Activated naive CD4-positive, alpha-beta T cell treated with anti-CD3 and anti-CD28 coated beads, Interleukin-2, amount 50 U/mL, for 24 hours (primary cell): Measurements from ENCODE around the gene HSBP1L1.
"Not testable (repeated sequence)": the region's sequence is repeated elsewhere in the genome, so short reads cannot be mapped to it uniquely, and the experiment has no call there.

Experiments used
- H3K27ac Mint-ChIP-seq: one replicate; pipeline ENCODE4 v1.8.0; 2021; ENCODE audit warnings: mild to moderate bottlenecking, mixed read lengths
- H3K27me3 Mint-ChIP-seq: one replicate; pipeline ENCODE4 v1.8.0; 2021; ENCODE audit warnings: mixed read lengths
- H3K36me3 Mint-ChIP-seq: one replicate; pipeline ENCODE4 v1.8.0; 2021; ENCODE audit warnings: mixed read lengths
- H3K4me1 Mint-ChIP-seq: one replicate; pipeline ENCODE4 v1.8.0; 2021; ENCODE audit warnings: mixed read lengths
- H3K4me3 Mint-ChIP-seq: one replicate; pipeline ENCODE4 v1.8.0; 2021; ENCODE audit warnings: mild to moderate bottlenecking, mixed read lengths
- H3K9me3 Mint-ChIP-seq: one replicate; pipeline ENCODE4 v1.8.0; 2021; ENCODE audit warnings: mixed read lengths

The HSBP1L1 gene

DNA sequence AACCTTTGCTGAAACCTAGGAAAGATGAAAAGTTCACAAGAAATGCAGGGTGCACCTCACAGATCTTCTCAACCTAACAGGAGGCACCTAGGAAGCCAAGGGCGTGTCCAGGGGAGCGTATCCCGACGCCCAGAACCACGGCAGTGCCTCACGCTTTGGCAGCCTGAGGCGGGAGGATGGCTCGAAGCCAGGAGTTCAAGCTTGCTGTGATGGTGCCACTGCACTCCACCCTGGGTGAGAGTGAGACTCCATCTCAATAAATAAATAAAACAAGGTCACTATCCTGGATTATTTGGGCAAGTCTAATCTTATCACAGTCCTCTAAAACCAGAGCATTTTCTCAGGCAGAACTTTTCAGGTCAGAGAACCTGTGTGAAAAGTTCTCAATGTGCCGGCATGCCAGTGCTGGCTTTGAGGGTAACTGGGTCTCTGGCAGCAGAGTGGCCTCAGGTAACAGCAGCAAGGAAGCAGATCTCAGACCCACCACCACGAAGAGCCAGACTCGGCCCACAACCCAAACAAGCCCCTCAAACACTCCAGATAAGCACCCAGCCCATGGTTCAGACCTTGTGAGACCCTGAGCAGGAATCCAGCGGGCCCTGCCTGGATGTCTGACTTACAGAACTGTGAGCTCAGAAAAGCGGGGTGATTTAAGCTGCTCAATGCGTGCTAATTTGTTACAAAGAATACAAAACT, 11.7 kb downstream of the HSBP1L1 start:
- Mint-ChIP-seq H3K9me3 (no peaks in the 10 kb centered on the region), H3K27me3 (no peaks in the 10 kb centered on the region), H3K4me1 (peaks cover 36% of the 10 kb centered on the region), H3K27ac (no peak overlapping the region), H3K36me3 (peaks cover 16% of the 10 kb centered on the region), H3K4me3 (no peak overlapping the region)

DNA sequence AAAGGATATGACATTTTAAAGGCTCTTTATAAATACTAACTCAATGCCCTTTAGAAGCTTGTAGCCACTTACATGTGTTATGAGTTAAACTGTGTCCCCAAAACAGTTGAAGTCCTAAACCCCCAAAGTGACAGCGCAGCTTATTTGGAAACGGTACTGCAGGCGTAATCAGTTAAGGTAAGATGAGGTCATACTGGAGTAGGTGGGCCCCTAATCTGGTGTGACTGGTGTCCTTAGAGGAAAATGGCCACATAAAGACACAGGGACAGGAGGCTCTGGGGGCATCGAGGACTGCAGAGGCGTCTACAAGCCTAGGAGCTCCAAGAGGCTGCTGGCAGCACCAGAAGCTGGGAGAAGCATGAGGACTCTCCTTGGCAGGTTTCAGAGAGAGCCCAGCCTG, 15.4 kb downstream of the HSBP1L1 start:
- Mint-ChIP-seq H3K27ac (no peak overlapping the region), H3K4me3 (no peak overlapping the region), H3K4me1 (peaks cover 68% of the 10 kb centered on the region), H3K27me3 (no peaks in the 10 kb centered on the region), H3K9me3 (no peaks in the 10 kb centered on the region), H3K36me3 (peaks cover 9% of the 10 kb centered on the region)

DNA sequence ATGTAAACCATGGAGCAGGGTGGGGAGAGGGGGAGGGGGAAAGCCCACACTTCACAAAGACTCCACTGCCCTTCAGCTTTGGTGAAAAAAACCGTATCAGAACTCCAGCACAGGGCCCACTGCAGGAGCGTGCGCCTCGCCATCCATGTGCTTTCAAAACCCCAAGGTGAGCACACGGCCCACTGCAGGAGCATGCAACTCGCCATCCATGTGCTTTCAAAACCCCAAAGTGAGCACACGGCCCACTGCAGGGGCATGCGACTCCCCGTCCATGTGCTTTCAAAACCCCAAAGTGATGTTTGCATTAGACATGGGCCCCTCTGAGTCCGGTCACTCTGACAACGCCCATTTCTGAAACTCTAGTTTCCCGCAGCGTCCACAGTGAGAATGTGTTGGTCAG, 16.1 kb downstream of the HSBP1L1 start:
- Mint-ChIP-seq H3K36me3 (peaks cover 7% of the 10 kb centered on the region), H3K4me1 (peaks cover 73% of the 10 kb centered on the region), H3K4me3 (no peak overlapping the region), H3K27ac (no peak overlapping the region), H3K9me3 (no peaks in the 10 kb centered on the region), H3K27me3 (no peaks in the 10 kb centered on the region)

DNA sequence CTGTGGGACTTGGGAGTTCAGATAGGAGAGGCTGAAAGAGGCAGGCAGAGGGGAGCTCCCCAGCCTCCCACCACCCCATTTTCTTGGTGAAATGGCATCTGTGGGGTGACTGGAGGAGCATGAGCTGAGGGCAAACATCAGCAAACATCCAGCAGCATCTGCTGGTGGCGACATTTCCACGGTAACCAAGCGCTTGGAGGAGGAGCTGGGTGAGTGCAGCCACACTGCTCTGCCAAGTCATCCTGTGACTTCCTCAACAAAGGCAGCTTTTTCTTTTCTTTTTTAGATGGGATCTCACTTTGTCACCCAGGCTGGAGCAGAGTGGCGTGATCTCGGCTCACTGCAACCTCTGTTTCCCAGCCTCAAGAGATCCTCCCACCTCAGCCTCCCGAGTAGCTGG, 18.3 kb downstream of the HSBP1L1 start:
- H3K27ac Mint-ChIP-seq, result peak overlapping the region; percentile 92
- no peaks in the 10 kb centered on the region for H3K27me3 Mint-ChIP-seq
- H3K4me1 Mint-ChIP-seq, result peaks cover 83% of the 10 kb centered on the region
- peak overlapping the region; percentile 77 for H3K4me3 Mint-ChIP-seq
- peaks cover 10% of the 10 kb centered on the region for H3K36me3 Mint-ChIP-seq
- H3K9me3 Mint-ChIP-seq, result no peaks in the 10 kb centered on the region

DNA sequence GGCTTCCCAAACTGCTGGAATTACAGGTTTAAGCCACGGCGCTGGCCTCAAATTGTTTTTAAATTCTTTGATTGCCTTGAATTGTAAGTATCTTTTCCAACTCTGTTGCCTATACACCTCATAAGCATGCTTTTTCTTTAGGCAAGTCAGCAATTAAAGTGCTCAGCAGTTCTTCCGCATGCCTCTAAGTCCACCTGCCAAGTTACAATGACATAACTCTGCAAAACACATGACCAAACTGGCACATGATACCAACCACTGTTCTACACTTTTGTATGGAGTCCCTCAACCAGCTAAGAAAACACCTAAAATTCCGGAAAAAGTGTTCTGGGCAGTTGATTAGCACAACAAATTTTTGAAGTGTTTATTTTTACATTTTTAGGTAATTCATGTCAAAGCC, 18.8 kb downstream of the HSBP1L1 start:
- Mint-ChIP-seq H3K4me1 (peaks cover 79% of the 10 kb centered on the region), H3K4me3 (no peak overlapping the region), H3K27ac (no peak overlapping the region), H3K36me3 (peaks cover 9% of the 10 kb centered on the region), H3K27me3 (no peaks in the 10 kb centered on the region), H3K9me3 (no peaks in the 10 kb centered on the region)

DNA sequence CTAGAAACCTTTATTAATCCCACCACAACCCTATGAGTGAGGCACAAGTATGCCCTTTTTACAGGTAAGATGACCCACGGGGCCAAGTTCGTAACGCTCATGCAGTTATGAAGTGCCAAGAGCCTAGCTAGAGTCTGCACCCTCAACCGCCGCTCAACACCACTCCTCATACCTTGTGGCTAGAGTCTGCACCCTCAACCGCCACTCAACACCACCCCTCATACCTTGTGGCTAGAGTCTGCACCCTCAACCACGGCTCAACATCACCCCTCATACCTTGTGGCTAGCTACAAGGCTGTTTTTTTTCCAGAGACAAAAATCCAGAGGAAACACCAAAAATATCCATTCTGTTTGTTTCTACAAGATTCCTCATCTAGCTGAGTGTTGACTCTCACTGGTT, 19.4 kb downstream of the HSBP1L1 start:
- Mint-ChIP-seq H3K27ac (peak overlapping the region; percentile 47), H3K4me3 (peak overlapping the region; percentile 24), H3K9me3 (no peaks in the 10 kb centered on the region), H3K36me3 (peaks cover 9% of the 10 kb centered on the region), H3K27me3 (no peaks in the 10 kb centered on the region), H3K4me1 (peaks cover 78% of the 10 kb centered on the region)

DNA sequence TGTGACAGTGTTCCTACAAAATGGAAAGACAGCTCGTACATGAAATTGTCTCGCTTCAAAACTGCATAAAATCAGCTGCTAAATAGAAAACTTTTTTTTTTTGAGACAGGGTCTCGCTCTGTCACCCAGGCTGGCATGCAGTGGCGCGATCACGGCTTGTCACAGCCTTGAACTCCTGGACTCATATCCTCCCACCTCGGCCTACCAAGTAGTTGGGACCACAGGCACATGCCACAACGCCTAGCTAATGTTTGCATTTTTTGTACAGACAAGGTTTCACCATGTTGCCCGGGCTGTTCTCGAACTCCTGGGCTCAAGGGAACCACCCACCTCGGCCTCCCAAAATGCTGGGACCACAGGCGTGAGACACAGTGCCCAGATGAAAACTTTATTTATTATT, 20.7 kb downstream of the HSBP1L1 start:
- H3K27ac Mint-ChIP-seq, result no peak overlapping the region
- peaks cover 4% of the 10 kb centered on the region for H3K36me3 Mint-ChIP-seq
- no peaks in the 10 kb centered on the region for H3K27me3 Mint-ChIP-seq
- H3K4me3 Mint-ChIP-seq, result peak overlapping the region; percentile 69
- H3K9me3 Mint-ChIP-seq, result no peaks in the 10 kb centered on the region
- peaks cover 69% of the 10 kb centered on the region for H3K4me1 Mint-ChIP-seq

DNA sequence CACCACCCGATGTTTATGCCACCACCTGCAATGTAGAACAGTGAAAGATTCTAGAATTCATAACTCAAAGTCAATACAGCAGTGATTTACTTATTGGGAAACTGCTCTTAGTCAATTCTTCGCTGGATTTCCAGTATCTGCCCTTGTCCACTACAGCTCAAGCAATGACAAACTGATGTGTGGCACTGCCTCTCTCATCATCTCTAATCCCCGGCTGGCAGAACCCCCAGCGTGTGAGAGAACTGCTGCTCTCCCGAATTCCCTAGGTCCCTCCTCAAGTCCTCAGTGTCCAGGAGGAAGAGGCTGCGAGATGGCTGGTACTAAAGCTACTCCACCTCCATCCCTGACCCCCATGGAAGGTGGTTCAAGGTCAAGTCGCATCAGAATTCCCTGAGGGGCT, 22.3 kb downstream of the HSBP1L1 start:
- H3K9me3 Mint-ChIP-seq, result no peaks in the 10 kb centered on the region
- peaks cover 4% of the 10 kb centered on the region for H3K36me3 Mint-ChIP-seq
- H3K4me3 Mint-ChIP-seq, result peak overlapping the region; percentile 97
- no peaks in the 10 kb centered on the region for H3K27me3 Mint-ChIP-seq
- H3K4me1 Mint-ChIP-seq, result peaks cover 57% of the 10 kb centered on the region
- H3K27ac Mint-ChIP-seq, result peak overlapping the region; percentile 93

DNA sequence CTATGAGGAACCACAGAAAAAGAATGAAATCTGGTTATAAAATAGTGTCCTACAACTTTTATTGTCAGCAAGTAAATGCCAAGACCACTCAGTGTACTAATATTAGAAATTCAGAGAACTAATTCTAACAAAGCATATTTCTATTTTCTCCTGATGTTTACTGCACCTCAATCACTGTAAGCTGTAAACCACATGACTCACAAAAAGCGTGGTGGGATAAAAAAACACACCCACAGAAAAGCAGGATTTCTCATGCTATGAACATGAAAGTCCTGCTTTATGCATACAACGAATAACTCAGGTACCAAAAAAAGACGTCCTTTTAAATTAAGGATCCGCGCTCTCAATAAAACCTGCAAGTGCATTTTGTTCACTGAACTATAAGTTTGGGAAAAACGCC, 23.1 kb downstream of the HSBP1L1 start:
- Mint-ChIP-seq H3K27me3 (no peaks in the 10 kb centered on the region), H3K4me3 (peak overlapping the region; percentile 97), H3K9me3 (no peaks in the 10 kb centered on the region), H3K36me3 (peaks cover 4% of the 10 kb centered on the region), H3K4me1 (peaks cover 48% of the 10 kb centered on the region), H3K27ac (peak overlapping the region; percentile 93)

DNA sequence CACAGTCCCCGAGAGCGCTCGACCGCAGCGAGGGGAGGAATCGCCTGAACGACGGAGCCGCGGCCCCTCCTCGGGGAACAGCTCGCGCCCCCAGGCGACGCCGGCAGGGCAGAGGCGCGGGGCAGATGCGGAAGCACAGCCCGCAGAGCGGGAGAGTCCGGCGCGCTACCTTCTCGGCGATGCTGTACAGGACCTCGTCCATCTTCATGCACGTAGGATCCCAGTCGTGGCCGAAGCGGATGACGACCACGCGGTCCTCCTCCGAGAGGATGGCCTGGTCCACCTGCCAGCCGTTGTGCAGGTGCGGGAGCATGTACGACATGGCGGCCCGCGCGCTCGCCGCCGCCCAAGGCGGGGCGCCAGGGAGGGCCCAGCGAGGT, 23.6 kb downstream of the HSBP1L1 start:
- Mint-ChIP-seq H3K36me3 (peaks cover 4% of the 10 kb centered on the region), H3K27ac (peak overlapping the region; percentile 93), H3K4me1 (peaks cover 46% of the 10 kb centered on the region), H3K4me3 (peak overlapping the region; percentile 97), H3K9me3 (no peaks in the 10 kb centered on the region), H3K27me3 (no peaks in the 10 kb centered on the region)

DNA sequence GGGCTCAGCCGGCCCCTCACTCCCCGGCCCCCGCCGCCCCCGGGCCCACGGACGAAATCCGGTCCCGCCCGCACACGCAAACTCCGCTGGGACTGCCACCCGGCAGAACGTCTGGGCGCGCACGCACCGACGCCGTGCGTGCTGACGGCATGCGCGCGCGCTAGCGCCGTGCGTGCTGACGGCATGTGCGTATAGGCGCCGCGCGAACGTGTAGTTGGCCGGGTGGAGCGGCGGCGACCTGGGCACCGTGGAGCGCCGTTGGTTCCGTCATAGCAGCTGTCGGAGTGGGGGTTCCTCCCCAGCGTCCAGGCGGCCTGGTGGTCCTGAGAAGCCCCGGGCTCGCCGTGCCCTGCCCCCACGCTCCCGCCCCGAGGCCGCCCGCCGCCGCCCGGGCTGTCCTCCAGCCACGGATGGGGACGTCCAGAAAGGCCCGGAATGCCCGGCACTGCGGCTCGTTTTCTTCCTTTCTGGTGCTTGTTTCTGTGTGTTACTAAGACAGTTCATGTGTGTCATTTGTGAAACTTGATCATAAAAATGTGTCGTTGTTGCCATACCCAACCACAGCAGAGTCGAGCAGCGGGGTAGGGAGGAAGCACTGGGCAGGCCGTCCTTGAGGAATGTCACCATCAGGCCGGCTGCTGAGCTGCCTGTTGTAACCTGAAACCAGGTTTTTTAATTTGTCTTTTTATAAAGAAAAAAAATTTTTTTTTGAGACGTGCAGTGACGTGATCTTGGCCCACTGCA, 24.2 kb downstream of the HSBP1L1 start, which contains the start of gene TXNL4A:
TXNL4A (minus strand) TSS at position 113 of the 744 bp plus-strand sequence. CDS start 171 bp downstream, outside the sequence.
- Mint-ChIP-seq H3K27ac (peak within 1 kb of the TSS; percentile 93), H3K9me3 (no peaks in the 10 kb centered on the region), H3K4me1 (peaks cover 40% of the 10 kb centered on the region), H3K36me3 (peaks cover 4% of the 10 kb centered on the region), H3K4me3 (peak within 1 kb of the TSS; percentile 97), H3K27me3 (no peaks in the 10 kb centered on the region)

DNA sequence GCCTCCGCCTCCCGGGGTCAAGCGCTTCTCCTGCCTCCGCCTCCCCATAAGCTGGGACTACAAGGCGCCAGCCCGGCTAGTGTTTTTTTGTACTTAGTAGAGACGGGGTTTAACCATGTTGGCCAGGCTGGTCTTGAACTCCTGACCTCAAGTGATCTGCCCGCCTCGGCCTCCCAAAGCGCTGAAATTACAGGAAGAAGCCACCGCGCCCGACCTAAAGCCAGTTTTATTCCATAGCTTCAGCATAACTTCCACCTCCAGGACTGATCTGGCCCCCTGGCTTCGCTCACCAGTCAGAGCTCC, 24.7 kb downstream of the HSBP1L1 start:
- peak overlapping the region; percentile 93 for H3K4me3 Mint-ChIP-seq
- H3K4me1 Mint-ChIP-seq, result peaks cover 35% of the 10 kb centered on the region
- H3K27me3 Mint-ChIP-seq, result no peaks in the 10 kb centered on the region
- peak overlapping the region; percentile 93 for H3K27ac Mint-ChIP-seq
- H3K36me3 Mint-ChIP-seq, result peaks cover 4% of the 10 kb centered on the region
- no peaks in the 10 kb centered on the region for H3K9me3 Mint-ChIP-seq

DNA sequence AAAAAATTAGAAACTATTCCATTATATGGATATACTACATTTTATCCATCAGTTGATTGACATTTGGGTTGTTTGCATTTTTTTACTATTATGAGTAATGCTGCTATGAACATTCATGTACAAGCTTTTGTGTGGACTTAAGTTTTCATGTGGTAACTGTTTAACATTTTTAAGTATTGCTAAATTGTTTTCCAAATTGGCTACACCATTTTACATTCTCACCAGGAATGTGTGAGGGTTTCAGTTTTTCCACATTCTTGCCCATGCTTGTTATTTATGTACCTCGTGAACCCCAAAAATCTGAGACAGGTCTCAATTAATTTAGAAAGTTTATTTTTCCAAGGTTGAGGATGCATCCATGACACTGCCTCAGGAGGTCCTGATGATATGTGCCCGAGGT, 27.1 kb downstream of the HSBP1L1 start:
- Mint-ChIP-seq H3K4me3 (no peak overlapping the region), H3K4me1 (peaks cover 16% of the 10 kb centered on the region), H3K9me3 (no peaks in the 10 kb centered on the region), H3K27me3 (no peaks in the 10 kb centered on the region), H3K27ac (no peak overlapping the region), H3K36me3 (peaks cover 4% of the 10 kb centered on the region)

DNA sequence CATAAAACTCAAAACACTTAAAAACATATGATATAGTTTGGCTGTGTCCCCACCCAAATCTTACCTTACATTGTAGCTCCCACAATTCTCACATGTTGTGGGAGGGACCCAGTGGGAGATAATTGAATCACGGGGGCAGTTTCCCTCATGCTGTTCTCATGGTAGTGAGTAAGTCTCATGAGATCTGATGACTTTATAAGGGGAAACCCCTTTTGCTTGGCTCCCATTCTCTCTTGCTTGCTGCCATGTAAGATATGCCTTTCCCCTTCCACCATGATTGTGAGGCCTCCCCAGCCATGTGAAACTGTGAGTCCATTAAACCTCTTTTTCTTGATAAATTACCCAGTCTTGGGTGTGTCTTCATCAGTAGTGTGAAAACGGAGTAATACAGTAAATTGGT, 35.3 kb downstream of the HSBP1L1 start:
- not testable (repeated sequence) for H3K9me3 Mint-ChIP-seq, H3K36me3 Mint-ChIP-seq, H3K4me3 Mint-ChIP-seq, H3K27ac Mint-ChIP-seq, H3K4me1 Mint-ChIP-seq, H3K27me3 Mint-ChIP-seq

DNA sequence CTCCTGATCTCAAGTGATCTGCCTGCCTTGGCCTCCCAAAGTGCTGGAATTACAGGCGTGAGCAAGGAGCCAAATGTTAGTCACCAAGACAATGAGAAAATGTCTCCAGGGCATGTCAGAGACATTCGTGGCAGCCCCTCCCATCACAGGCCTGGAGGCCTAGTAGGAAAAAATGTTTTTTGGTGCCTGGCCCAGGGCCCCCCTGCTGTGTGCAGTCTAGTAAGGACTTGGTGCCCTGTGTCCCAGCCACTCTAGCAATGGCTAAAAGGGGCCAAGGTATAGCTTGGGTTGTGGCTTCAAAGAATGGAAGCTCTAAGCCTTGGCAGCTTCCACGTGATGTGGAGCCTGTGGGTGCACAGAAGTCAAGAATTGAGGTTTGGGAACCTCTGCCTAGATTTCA, 36.4 kb downstream of the HSBP1L1 start:
- H3K9me3 Mint-ChIP-seq, result no peaks in the 10 kb centered on the region
- H3K27ac Mint-ChIP-seq, result no peak overlapping the region
- H3K4me1 Mint-ChIP-seq, result no peaks in the 10 kb centered on the region
- peaks cover 1% of the 10 kb centered on the region for H3K36me3 Mint-ChIP-seq
- H3K4me3 Mint-ChIP-seq, result no peak overlapping the region
- H3K27me3 Mint-ChIP-seq, result no peaks in the 10 kb centered on the region

DNA sequence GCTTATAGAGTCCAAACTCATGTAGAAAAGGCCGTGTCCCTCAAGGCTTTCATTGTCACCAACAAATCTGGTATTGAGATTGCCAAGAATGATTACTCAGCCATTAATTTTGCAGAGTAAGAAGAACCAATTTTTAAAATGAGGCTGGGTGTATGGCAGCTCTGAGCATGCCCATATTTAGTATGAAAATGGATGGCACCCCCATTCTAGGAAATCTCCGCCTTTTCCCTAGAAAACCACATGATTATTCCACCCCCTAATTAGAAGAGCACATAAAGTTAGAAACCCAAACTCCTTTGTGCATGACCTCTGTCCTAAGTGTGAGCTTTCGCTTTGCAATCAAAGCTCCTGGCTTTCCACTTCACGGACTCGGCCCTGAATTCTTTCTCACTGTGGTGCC, 38.0 kb downstream of the HSBP1L1 start:
- Mint-ChIP-seq H3K9me3 (no peaks in the 10 kb centered on the region), H3K36me3 (peaks cover 3% of the 10 kb centered on the region), H3K4me3 (no peak overlapping the region), H3K4me1 (no peaks in the 10 kb centered on the region), H3K27ac (no peak overlapping the region), H3K27me3 (no peaks in the 10 kb centered on the region)
